Measurements from ENCODE around the gene RAB27B.
"Not testable (repeated sequence)": the region's sequence is repeated elsewhere in the genome, so short reads cannot be mapped to it uniquely, and the experiment has no call there.

The RAB27B gene

DNA sequence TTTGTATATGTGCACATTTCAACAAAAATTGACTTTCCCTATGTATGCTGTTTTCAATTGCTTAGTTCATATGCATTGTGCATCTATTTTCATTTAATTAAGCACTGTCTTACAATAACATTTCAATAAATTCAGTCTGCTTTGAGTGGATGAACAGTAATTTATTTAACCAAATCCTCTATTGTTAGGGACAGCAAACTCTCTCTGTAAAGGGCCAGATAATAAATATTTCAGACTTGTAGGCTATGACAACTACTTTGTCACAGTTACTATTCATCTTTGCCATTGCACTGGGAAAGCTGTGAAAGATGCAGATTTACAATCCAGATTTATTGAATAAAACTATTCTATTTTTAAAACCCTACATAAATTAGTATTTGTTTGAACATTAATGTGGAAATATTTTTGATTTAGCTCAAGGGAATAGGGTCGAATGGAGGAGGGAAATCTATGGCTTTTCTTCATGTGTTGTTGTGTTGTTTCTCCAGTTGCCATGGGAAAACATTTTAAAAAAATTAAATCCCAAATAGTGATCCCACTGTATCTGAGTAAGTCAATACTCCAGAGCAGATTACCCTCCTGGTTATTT lies 14.2 kb upstream of the RAB27B start:
- H3K4me3 ChIP-seq (ENCODE audit: low read length), result no peak overlapping the region
- TF ChIP-seq, protein P1, sequence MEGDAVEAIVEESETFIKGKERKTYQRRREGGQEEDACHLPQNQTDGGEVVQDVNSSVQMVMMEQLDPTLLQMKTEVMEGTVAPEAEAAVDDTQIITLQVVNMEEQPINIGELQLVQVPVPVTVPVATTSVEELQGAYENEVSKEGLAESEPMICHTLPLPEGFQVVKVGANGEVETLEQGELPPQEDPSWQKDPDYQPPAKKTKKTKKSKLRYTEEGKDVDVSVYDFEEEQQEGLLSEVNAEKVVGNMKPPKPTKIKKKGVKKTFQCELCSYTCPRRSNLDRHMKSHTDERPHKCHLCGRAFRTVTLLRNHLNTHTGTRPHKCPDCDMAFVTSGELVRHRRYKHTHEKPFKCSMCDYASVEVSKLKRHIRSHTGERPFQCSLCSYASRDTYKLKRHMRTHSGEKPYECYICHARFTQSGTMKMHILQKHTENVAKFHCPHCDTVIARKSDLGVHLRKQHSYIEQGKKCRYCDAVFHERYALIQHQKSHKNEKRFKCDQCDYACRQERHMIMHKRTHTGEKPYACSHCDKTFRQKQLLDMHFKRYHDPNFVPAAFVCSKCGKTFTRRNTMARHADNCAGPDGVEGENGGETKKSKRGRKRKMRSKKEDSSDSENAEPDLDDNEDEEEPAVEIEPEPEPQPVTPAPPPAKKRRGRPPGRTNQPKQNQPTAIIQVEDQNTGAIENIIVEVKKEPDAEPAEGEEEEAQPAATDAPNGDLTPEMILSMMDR (IDR thresholded peaks at IDR 0.05; ENCODE audit: insufficient read depth, low read depth, low read length, missing control alignments), result no peak
- no peak for DNase-seq (ENCODE audit: low read depth)

DNA sequence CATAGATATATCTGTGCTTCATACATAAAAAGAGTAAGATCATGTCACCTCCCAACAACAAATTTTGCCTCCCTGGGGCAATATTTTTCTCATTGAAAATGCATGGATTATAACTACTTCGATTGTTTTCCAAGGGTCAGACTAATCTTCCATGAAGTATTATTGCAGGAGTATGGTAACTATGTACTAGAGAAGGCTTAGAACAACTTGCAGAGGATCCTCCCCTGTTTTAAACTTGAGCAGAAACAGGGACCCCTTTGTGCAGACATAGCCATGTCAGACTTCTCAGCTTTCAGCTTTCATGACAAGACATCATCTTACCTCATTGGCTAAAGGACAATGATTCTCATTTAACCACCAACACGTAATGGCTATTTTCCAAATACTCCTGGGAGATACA lies 13.2 kb upstream of the RAB27B start:
- no peak overlapping the region for H3K4me3 ChIP-seq (ENCODE audit: low read length)
- TF ChIP-seq, protein P1 (IDR thresholded peaks at IDR 0.05; ENCODE audit: insufficient read depth, low read depth, low read length, missing control alignments), result no peak
- DNase-seq (ENCODE audit: low read depth), result no peak

DNA sequence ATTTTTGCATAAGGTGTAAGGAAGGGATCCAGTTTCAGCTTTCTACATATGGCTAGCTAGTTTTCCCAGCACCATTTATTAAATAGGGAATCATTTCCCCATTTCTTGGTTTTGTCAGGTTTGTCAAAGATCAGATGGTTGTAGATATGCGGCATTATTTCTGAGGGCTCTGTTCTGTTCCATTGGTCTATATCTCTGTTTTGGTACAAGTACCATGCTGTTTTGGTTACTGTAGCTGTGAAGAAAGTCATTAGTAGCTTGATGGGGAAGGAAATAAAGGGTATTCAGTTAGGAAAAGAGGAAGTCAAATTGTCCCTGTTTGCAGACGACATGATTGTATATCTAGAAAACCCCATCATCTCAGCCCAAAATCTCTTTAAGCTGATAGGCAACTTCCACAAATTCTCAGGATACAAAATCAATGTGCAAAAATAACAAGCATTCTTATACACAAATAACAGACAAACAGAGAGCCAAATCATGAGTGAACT lies 7.4 kb upstream of the RAB27B start:
- H3K4me3 ChIP-seq (ENCODE audit: low read length); DNase-seq (ENCODE audit: low read depth): not testable (repeated sequence)

- H3K4me3 ChIP-seq (ENCODE audit: low read length), result no peak overlapping the region
- TF ChIP-seq, protein P1 (IDR thresholded peaks at IDR 0.05; ENCODE audit: insufficient read depth, low read depth, low read length, missing control alignments), result no peak
- peak; percentile 95 for DNase-seq (ENCODE audit: low read depth)
Measured at GRCh38 chr18:54822872-54823845, 5.1 kb upstream of the RAB27B start.

DNA sequence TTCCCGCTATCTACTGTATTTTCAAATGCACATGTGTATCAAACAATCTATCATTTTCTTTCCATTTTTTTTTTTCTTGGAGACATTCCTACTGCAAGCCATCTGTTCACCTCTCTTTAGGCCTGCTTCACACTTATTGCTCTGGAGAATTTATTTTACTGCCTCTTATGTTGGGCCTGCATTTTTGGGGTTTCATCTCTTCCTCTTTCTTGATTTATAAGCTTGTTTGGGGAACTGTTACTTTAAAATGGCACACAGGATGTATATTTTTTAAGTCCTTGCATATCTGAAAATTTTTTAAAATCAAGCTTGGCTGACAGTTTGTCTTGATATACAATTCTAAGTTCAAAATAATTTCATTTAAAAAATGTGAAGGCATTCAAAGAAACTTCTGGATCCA lies 3.5 kb upstream of the RAB27B start:
- no peak overlapping the region for H3K4me3 ChIP-seq (ENCODE audit: low read length)
- no peak for DNase-seq (ENCODE audit: low read depth)
- TF ChIP-seq, protein P1 (IDR thresholded peaks at IDR 0.05; ENCODE audit: insufficient read depth, low read depth, low read length, missing control alignments), result no peak

DNA sequence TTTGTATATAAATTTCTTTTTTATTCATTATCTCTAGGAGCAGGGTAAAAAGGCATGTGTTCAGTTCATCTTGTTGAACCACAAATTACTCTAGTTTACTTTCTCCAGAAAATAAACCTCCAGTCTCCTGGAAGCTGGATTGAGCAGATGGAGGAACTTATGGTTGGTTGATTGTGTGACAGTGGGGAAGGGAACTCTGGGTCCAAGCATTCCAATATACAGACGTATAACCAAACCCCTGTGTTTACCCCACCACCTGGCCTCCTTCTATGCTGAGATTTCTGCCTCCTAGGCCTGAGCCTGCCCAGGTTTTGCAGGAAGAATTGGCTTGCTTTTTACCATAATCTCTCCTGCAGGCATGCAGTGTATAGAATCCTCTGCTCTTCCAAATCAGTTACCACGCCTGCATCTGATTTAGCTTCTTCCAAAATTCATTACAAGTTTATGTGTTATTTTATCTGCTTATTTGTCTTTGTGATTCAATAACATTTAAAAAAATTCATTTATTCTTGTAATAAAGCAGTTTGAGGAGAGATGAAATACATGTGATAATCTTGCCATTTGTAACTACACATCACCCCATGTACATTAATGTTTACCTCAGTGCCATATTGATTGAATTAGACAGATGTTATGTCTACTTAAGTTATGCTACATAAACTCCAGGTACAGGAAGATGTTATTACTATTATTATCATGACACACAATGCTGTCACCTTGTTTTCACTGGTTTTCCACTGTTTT lies 2.5 kb upstream of the RAB27B start:
- H3K4me3 ChIP-seq (ENCODE audit: low read length), result no peak overlapping the region
- DNase-seq (ENCODE audit: low read depth), result no peak
- TF ChIP-seq, protein P1 (IDR thresholded peaks at IDR 0.05; ENCODE audit: insufficient read depth, low read depth, low read length, missing control alignments), result no peak

- no peak for DNase-seq (ENCODE audit: low read depth)
Measured at GRCh38 chr18:54828986-54829385, 709 bp downstream of the RAB27B start.

More at GRCh38 chr18:54828986-54829385, 709 bp downstream of the RAB27B start:
- TF ChIP-seq, protein P1 (IDR thresholded peaks at IDR 0.05; ENCODE audit: insufficient read depth, low read depth, low read length, missing control alignments), result no peak
- H3K4me3 ChIP-seq (ENCODE audit: low read length), result peak overlapping the region; percentile 85
